Natural killer cell treated with Interleukin-12 subunit alpha and Interleukin-12 subunit beta and Interleukin-15 and Interleukin-18, amount 100 ng/mL, for 72 hours (primary cell): Measurements from ENCODE around the gene SPCS2. TPM values are rescaled to one million over a fixed set of nuclear protein-coding genes. Genes with fewer than 3 reads are reported as not detected.
A peak's percentile ranks its signal among the peaks of the same experiment; 100 is the strongest.

Experiments
- ATAC-seq, 2 donors: fragments of 150-1000 bp; cut with Tn5 transposase in 1 of 2; sonication (Bioruptor Pico), chemical (Tn5 transposase) in 1 of 2; 2 replicates each; pipeline ENCODE4 v1.10.0; 2021
- DNase-seq: peaks from one replicate; pipeline ENCODE4 v3.0.0; 2022; ENCODE audit warnings: low spot score
- H3K27ac Mint-ChIP-seq, 2 donors: 1 replicate in 1 of 2; 2 replicates in 1 of 2; pipeline ENCODE4 v1.8.0; 2022; ENCODE audit warnings: mixed read lengths in 2 of 2, mild to moderate bottlenecking in 1 of 2, moderate library complexity in 1 of 2
- H3K27me3 Mint-ChIP-seq, 2 donors: 1 replicate in 1 of 2; 2 replicates in 1 of 2; pipeline ENCODE4 v1.8.0; 2022; ENCODE audit warnings: mixed read lengths in 2 of 2
- H3K36me3 Mint-ChIP-seq: one replicate; pipeline ENCODE4 v1.8.0; 2022; ENCODE audit warnings: mixed read lengths
- H3K4me1 Mint-ChIP-seq, 2 donors: 1 replicate in 1 of 2; 2 replicates in 1 of 2; pipeline ENCODE4 v1.8.0; 2022; ENCODE audit warnings: low read depth in 2 of 2, mixed read lengths in 2 of 2, mild to moderate bottlenecking in 1 of 2
- H3K4me3 Mint-ChIP-seq: one replicate; pipeline ENCODE4 v1.8.0; 2022; ENCODE audit warnings: mixed read lengths
- H3K9me3 Mint-ChIP-seq: 2 replicates; pipeline ENCODE4 v1.8.0; 2022; ENCODE audit warnings: mixed read lengths
- total RNA-seq, 2 donors: library from RNA; stranded (reverse); gene quantifications; one replicate each; pipeline ENCODE4 v1.2.3, GENCODE V29; 2022

The SPCS2 gene
- 100 to 1,000 TPM; 110 to 168 TPM for total RNA-seq

GRCh38 chr11:74948898-74949752 lies at the start of gene SPCS2, which contains the start of gene XRRA1:
TSS of gene SPCS2 (plus strand) at chr11:74949266. CDS start at chr11:74949286, 20 bp downstream.
TSS of gene XRRA1 (minus strand) at chr11:74949091. CDS start at chr11:74940878, 8,213 bp downstream.
- Mint-ChIP-seq H3K4me3 (peak within 1 kb of the TSS; percentile 97), H3K27ac (peak within 1 kb of the TSS; percentile 89 to 92), H3K9me3 (no peaks in the 10 kb centered on the region), H3K36me3 (peaks cover 21% of the 10 kb centered on the region), H3K4me1 (peaks cover 32 to 41% of the 10 kb centered on the region in 2 donors), H3K27me3 (no peaks in the 10 kb centered on the region)
- ATAC-seq (peak; percentile 99 to 100), DNase-seq (peak; percentile 99)

GRCh38 chr11:74902342-74902741 lies 46.7 kb upstream of the SPCS2 start:
- H3K27ac Mint-ChIP-seq: no peak overlapping the region
- peaks cover 0 to 5% of the 10 kb centered on the region in 2 donors for H3K4me1 Mint-ChIP-seq
- ATAC-seq (no peak), DNase-seq (no peak)
- peaks cover 41% of the 10 kb centered on the region for H3K36me3 Mint-ChIP-seq
- H3K27me3 Mint-ChIP-seq: no peaks in the 10 kb centered on the region
- no peak overlapping the region for H3K4me3 Mint-ChIP-seq
- H3K9me3 Mint-ChIP-seq: peaks cover 16% of the 10 kb centered on the region

GRCh38 chr11:74905326-74905725 lies 43.7 kb upstream of the SPCS2 start:
- Mint-ChIP-seq H3K4me3 (no peak overlapping the region), H3K36me3 (peaks cover 26% of the 10 kb centered on the region), H3K9me3 (peaks cover 10% of the 10 kb centered on the region), H3K4me1 (peaks cover 0 to 5% of the 10 kb centered on the region in 2 donors), H3K27me3 (no peaks in the 10 kb centered on the region), H3K27ac (no peak overlapping the region)
- ATAC-seq (no peak), DNase-seq (no peak)

- Mint-ChIP-seq H3K36me3 (peaks cover 12% of the 10 kb centered on the region), H3K27me3 (no peaks in the 10 kb centered on the region), H3K4me1 (peaks cover 0 to 5% of the 10 kb centered on the region in 2 donors), H3K4me3 (no peak overlapping the region), H3K27ac (no peak overlapping the region), H3K9me3 (no peaks in the 10 kb centered on the region)
- DNase-seq (no peak), ATAC-seq (no peak)
These were observed 39.7 kb upstream of the SPCS2 start for GRCh38 chr11:74909385-74909784.

GRCh38 chr11:74909812-74910211 lies 39.3 kb upstream of the SPCS2 start:
- DNase-seq (no peak), ATAC-seq (no peak)
- Mint-ChIP-seq H3K4me3 (no peak overlapping the region), H3K27ac (no peak overlapping the region), H3K36me3 (peaks cover 13% of the 10 kb centered on the region), H3K9me3 (no peaks in the 10 kb centered on the region), H3K4me1 (peaks cover 0 to 5% of the 10 kb centered on the region in 2 donors), H3K27me3 (no peaks in the 10 kb centered on the region)

GRCh38 chr11:74923125-74923524 lies 25.9 kb upstream of the SPCS2 start:
- Mint-ChIP-seq H3K9me3 (no peaks in the 10 kb centered on the region), H3K4me3 (no peak overlapping the region), H3K27ac (no peak overlapping the region)

GRCh38 chr11:74925281-74925680 lies 23.8 kb upstream of the SPCS2 start:
- peak overlapping the region; percentile 34 to 66 for H3K27ac Mint-ChIP-seq
- no peaks in the 10 kb centered on the region for H3K9me3 Mint-ChIP-seq

More at GRCh38 chr11:74923125-74923524, 25.9 kb upstream of the SPCS2 start:
- ATAC-seq: no peak
- Mint-ChIP-seq H3K36me3 (peaks cover 13% of the 10 kb centered on the region), H3K4me1 (peaks cover 12 to 24% of the 10 kb centered on the region in 2 donors), H3K27me3 (no peaks in the 10 kb centered on the region)
- no peak for DNase-seq

GRCh38 chr11:74926304-74927030 lies 22.6 kb upstream of the SPCS2 start:
- Mint-ChIP-seq H3K4me1 (peaks cover 12 to 24% of the 10 kb centered on the region in 2 donors), H3K36me3 (no peaks in the 10 kb centered on the region), H3K4me3 (peak overlapping the region; percentile 36), H3K27me3 (no peaks in the 10 kb centered on the region), H3K27ac (peak overlapping the region in 1 of 2 donors; percentile 66), H3K9me3 (no peaks in the 10 kb centered on the region)
- DNase-seq (no peak), ATAC-seq (peak; percentile 77 to 91)

More at GRCh38 chr11:74925281-74925680, 23.8 kb upstream of the SPCS2 start:
- no peaks in the 10 kb centered on the region for H3K36me3 Mint-ChIP-seq
- peaks cover 12 to 24% of the 10 kb centered on the region in 2 donors for H3K4me1 Mint-ChIP-seq
- peak overlapping the region; percentile 36 for H3K4me3 Mint-ChIP-seq
- no peaks in the 10 kb centered on the region for H3K27me3 Mint-ChIP-seq
- no peak for DNase-seq
- ATAC-seq: no peak

- Mint-ChIP-seq H3K27ac (no peak overlapping the region), H3K9me3 (no peaks in the 10 kb centered on the region), H3K4me1 (peaks cover 19 to 32% of the 10 kb centered on the region in 2 donors), H3K27me3 (no peaks in the 10 kb centered on the region), H3K36me3 (no peaks in the 10 kb centered on the region), H3K4me3 (peak overlapping the region; percentile 36)
- ATAC-seq: no peak
- DNase-seq: no peak
These were observed 21.6 kb upstream of the SPCS2 start for GRCh38 chr11:74927496-74927895.

- peak; percentile 48 to 67 for ATAC-seq
- H3K9me3 Mint-ChIP-seq: no peaks in the 10 kb centered on the region
- H3K4me1 Mint-ChIP-seq: peaks cover 26 to 45% of the 10 kb centered on the region in 2 donors
- no peak overlapping the region for H3K4me3 Mint-ChIP-seq
- H3K27me3 Mint-ChIP-seq: no peaks in the 10 kb centered on the region
- H3K36me3 Mint-ChIP-seq: peaks cover 4% of the 10 kb centered on the region
- DNase-seq: peak; percentile 81
- no peak overlapping the region for H3K27ac Mint-ChIP-seq
These were observed 19.4 kb upstream of the SPCS2 start for GRCh38 chr11:74929431-74930363.

GRCh38 chr11:74932169-74932568 lies 16.9 kb upstream of the SPCS2 start:
- peak; percentile 73 for DNase-seq
- Mint-ChIP-seq H3K27ac (peak overlapping the region; percentile 81 to 84), H3K4me1 (peaks cover 15 to 25% of the 10 kb centered on the region in 2 donors), H3K4me3 (peak overlapping the region; percentile 59), H3K27me3 (no peaks in the 10 kb centered on the region), H3K9me3 (no peaks in the 10 kb centered on the region), H3K36me3 (peaks cover 12% of the 10 kb centered on the region)
- ATAC-seq: peak; percentile 89 to 95

- H3K27ac Mint-ChIP-seq: peak overlapping the region; percentile 81 to 84
- ATAC-seq (peak; percentile 83 to 86), DNase-seq (no peak)
- no peaks in the 10 kb centered on the region for H3K9me3 Mint-ChIP-seq
- peaks cover 12% of the 10 kb centered on the region for H3K36me3 Mint-ChIP-seq
- H3K27me3 Mint-ChIP-seq: no peaks in the 10 kb centered on the region
- peaks cover 15 to 21% of the 10 kb centered on the region in 2 donors for H3K4me1 Mint-ChIP-seq
- H3K4me3 Mint-ChIP-seq: peak overlapping the region; percentile 59
These were observed 16.3 kb upstream of the SPCS2 start for GRCh38 chr11:74932797-74933196.

- Mint-ChIP-seq H3K4me1 (peaks cover 15 to 21% of the 10 kb centered on the region in 2 donors), H3K27me3 (no peaks in the 10 kb centered on the region), H3K4me3 (no peak overlapping the region), H3K9me3 (no peaks in the 10 kb centered on the region), H3K27ac (peak overlapping the region; percentile 81 to 84), H3K36me3 (peaks cover 12% of the 10 kb centered on the region)
- ATAC-seq: no peak
- no peak for DNase-seq
These were observed 15.3 kb upstream of the SPCS2 start for GRCh38 chr11:74933765-74934164.
